HL-60 (cell line): ENCODE data around the gene AMFR.

Experiments used
- CTCF ChIP-seq: IDR thresholded peaks from one replicate; pipeline ENCODE4 v1.5.1; 2011; ENCODE audit warnings: low read length, control low read depth, inconsistent platforms; ENCODE audit not compliant: insufficient read depth
- POLR2AphosphoS5 ChIP-seq: IDR thresholded peaks from 2 replicates; pipeline ENCODE4 v1.6.1; 2012; ENCODE audit warnings: low read depth
- TF ChIP-seq, protein P1 (sequence below): IDR thresholded peaks from 2 replicates; pipeline ENCODE4 v1.6.1; 2012; ENCODE audit warnings: low read depth; ENCODE audit not compliant: insufficient replicate concordance

- TF ChIP-seq CTCF (no peak), POLR2AphosphoS5 (no peak)
- TF ChIP-seq, protein P1, sequence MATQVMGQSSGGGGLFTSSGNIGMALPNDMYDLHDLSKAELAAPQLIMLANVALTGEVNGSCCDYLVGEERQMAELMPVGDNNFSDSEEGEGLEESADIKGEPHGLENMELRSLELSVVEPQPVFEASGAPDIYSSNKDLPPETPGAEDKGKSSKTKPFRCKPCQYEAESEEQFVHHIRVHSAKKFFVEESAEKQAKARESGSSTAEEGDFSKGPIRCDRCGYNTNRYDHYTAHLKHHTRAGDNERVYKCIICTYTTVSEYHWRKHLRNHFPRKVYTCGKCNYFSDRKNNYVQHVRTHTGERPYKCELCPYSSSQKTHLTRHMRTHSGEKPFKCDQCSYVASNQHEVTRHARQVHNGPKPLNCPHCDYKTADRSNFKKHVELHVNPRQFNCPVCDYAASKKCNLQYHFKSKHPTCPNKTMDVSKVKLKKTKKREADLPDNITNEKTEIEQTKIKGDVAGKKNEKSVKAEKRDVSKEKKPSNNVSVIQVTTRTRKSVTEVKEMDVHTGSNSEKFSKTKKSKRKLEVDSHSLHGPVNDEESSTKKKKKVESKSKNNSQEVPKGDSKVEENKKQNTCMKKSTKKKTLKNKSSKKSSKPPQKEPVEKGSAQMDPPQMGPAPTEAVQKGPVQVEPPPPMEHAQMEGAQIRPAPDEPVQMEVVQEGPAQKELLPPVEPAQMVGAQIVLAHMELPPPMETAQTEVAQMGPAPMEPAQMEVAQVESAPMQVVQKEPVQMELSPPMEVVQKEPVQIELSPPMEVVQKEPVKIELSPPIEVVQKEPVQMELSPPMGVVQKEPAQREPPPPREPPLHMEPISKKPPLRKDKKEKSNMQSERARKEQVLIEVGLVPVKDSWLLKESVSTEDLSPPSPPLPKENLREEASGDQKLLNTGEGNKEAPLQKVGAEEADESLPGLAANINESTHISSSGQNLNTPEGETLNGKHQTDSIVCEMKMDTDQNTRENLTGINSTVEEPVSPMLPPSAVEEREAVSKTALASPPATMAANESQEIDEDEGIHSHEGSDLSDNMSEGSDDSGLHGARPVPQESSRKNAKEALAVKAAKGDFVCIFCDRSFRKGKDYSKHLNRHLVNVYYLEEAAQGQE, result no peak
Observed at GRCh38 chr16:56329887-56330286, 95.5 kb downstream of the AMFR start.
